NOMO-1 (cell line): ENCODE measurements around the gene PDGFC.

ENCODE experiments used
- DNase-seq, 2 experiments: peaks; one replicate each; lab custom pipeline; 2025; ENCODE audit not compliant: unreplicated experiment in 2 of 2; lab: John Stamatoyannopoulos, UW

Gene PDGFC

GRCh38 chr4:156792462-156793085 lies 179.0 kb downstream of the PDGFC start:
- DNase-seq: no peak

GRCh38 chr4:156790866-156791265 lies 180.7 kb downstream of the PDGFC start:
- no peak for DNase-seq

GRCh38 chr4:156788782-156789181 lies 182.8 kb downstream of the PDGFC start:
- DNase-seq: peak in 1 of 2 experiments; percentile 59

- no peak for DNase-seq
Observed at GRCh38 chr4:156786713-156787112, 184.9 kb downstream of the PDGFC start.

- no peak for DNase-seq
Observed at GRCh38 chr4:156784970-156785369, 186.6 kb downstream of the PDGFC start.

- no peak for DNase-seq
Observed at GRCh38 chr4:156783966-156784365, 187.6 kb downstream of the PDGFC start.

- no peak for DNase-seq
Observed at GRCh38 chr4:156782491-156782890, 189.1 kb downstream of the PDGFC start.

GRCh38 chr4:156781852-156782251 lies 189.7 kb downstream of the PDGFC start:
- no peak for DNase-seq

GRCh38 chr4:156779774-156780173 lies 191.8 kb downstream of the PDGFC start:
- no peak for DNase-seq

GRCh38 chr4:156779042-156779441 lies 192.6 kb downstream of the PDGFC start:
- DNase-seq: no peak

- DNase-seq: peak; percentile 21 to 65
Observed at GRCh38 chr4:156778606-156779005, 193.0 kb downstream of the PDGFC start.

- no peak for DNase-seq
Observed at GRCh38 chr4:156778093-156778492, 193.5 kb downstream of the PDGFC start.

GRCh38 chr4:156775813-156776212 lies 195.8 kb downstream of the PDGFC start:
- peak; percentile 58 to 70 for DNase-seq

- DNase-seq: no peak
Observed at GRCh38 chr4:156774422-156774821, 197.2 kb downstream of the PDGFC start.

- no peak for DNase-seq
Observed at GRCh38 chr4:156773648-156774357, 197.8 kb downstream of the PDGFC start.

GRCh38 chr4:156771171-156771837 lies 200.3 kb downstream of the PDGFC start:
- peak; percentile 27 to 63 for DNase-seq

- DNase-seq: no peak
Observed at GRCh38 chr4:156770140-156770539, 201.5 kb downstream of the PDGFC start.

GRCh38 chr4:156767911-156768415 lies 203.6 kb downstream of the PDGFC start:
- DNase-seq: no peak

- DNase-seq: no peak
Observed at GRCh38 chr4:156766846-156767245, 204.8 kb downstream of the PDGFC start.

- no peak for DNase-seq
Observed at GRCh38 chr4:156765277-156765676, 206.3 kb downstream of the PDGFC start.

- DNase-seq: no peak
Observed at GRCh38 chr4:156764846-156765245, 206.8 kb downstream of the PDGFC start.

GRCh38 chr4:156764145-156764544 lies 207.5 kb downstream of the PDGFC start:
- DNase-seq: no peak
